Measurements from ENCODE around the gene LDLRAP1.

GRCh38 chr1:25617625-25618432, 74.4 kb downstream of the LDLRAP1 start:
- TF ChIP-seq CTCF (IDR thresholded peaks at IDR 0.05) (no peak), POLR2AphosphoS5 (IDR thresholded peaks at IDR 0.05) (no peak)

Measured in upper lobe of left lung (tissue), 4 donors.